GM18909 (cell line): ENCODE measurements around the gene SPATA25.

Experiments used
- ATAC-seq: cut with Tn5 transposase; IDR thresholded peaks from one replicate; pipeline ENCODE4 v1.9.1; 2021; ENCODE audit warnings: mild to moderate bottlenecking; ENCODE audit not compliant: unreplicated experiment, poor library complexity

The SPATA25 gene

GRCh38 chr20:45873409-45874103, 13.9 kb downstream of the SPATA25 start:
- no peak for ATAC-seq

- ATAC-seq, result no peak
Measured at GRCh38 chr20:45872626-45873025, 14.8 kb downstream of the SPATA25 start.

GRCh38 chr20:45867819-45868176, 19.6 kb downstream of the SPATA25 start:
- ATAC-seq, result no peak

GRCh38 chr20:45867136-45867818, 20.1 kb downstream of the SPATA25 start:
- ATAC-seq, result no peak

GRCh38 chr20:45866454-45866853, 21.0 kb downstream of the SPATA25 start:
- no peak for ATAC-seq

GRCh38 chr20:45863543-45864470, 23.6 kb downstream of the SPATA25 start:
- no peak for ATAC-seq

GRCh38 chr20:45861221-45862075, 26.0 kb downstream of the SPATA25 start:
- no peak for ATAC-seq

GRCh38 chr20:45860560-45861220, 26.7 kb downstream of the SPATA25 start:
- no peak for ATAC-seq

GRCh38 chr20:45859916-45860315, 27.5 kb downstream of the SPATA25 start:
- no peak for ATAC-seq

GRCh38 chr20:45857882-45858216, 29.6 kb downstream of the SPATA25 start:
- ATAC-seq, result peak; percentile 15

GRCh38 chr20:45857114-45857881, 30.1 kb downstream of the SPATA25 start, which contains the start of the genes ACOT8 and ZSWIM3:
ACOT8 (minus strand) TSS chr20:45857392; CDS start chr20:45857315, 77 bp downstream.
ZSWIM3 (plus strand) TSS chr20:45857614; CDS start chr20:45857826, 212 bp downstream.
- ATAC-seq, result peak; percentile 95

- ATAC-seq, result no peak
Measured at GRCh38 chr20:45853484-45853883, 33.9 kb downstream of the SPATA25 start.

GRCh38 chr20:45852326-45852725, 35.1 kb downstream of the SPATA25 start:
- no peak for ATAC-seq

- ATAC-seq, result no peak
Measured at GRCh38 chr20:45851501-45851900, 35.9 kb downstream of the SPATA25 start.

- ATAC-seq, result no peak
Measured at GRCh38 chr20:45850926-45851325, 36.5 kb downstream of the SPATA25 start.

GRCh38 chr20:45850238-45850637, 37.2 kb downstream of the SPATA25 start:
- no peak for ATAC-seq

GRCh38 chr20:45848969-45849582, 38.3 kb downstream of the SPATA25 start:
- no peak for ATAC-seq

GRCh38 chr20:45848421-45848820, 39.0 kb downstream of the SPATA25 start:
- ATAC-seq, result no peak
